A673 (cell line): ENCODE results near the gene ARMS2. TPM values are rescaled to one million over a fixed set of nuclear protein-coding genes. Genes with fewer than 3 reads are reported as not detected.

ENCODE experiments used
- BruUV-seq: library from RNA; stranded (reverse); fragments of 400-500 nt; replicated peaks from 2 replicates; lab custom pipeline; 2021; lab: Mats Ljungman, UMichigan
- CTCF ChIA-PET: fragments of 300-600 bp; sonication (Branson Sonifier 250); formaldehyde crosslinking; loops from one replicate; lab custom pipeline; 2022; ENCODE audit warnings: antibody characterized with exemption; lab: Charles Lee
- POLR2A ChIA-PET: fragments of 300-600 bp; sonication (Branson Sonifier 250); formaldehyde crosslinking; loops from one replicate; lab custom pipeline; 2022; ENCODE audit warnings: antibody characterized with exemption; ENCODE audit not compliant: low non-redundant PET; lab: Charles Lee
- DNase-seq: peaks from one replicate; pipeline ENCODE4 v3.0.0-alpha.2; 2015; ENCODE audit warnings: low spot score
- H3K27ac ChIP-seq: fragments of 200-600 bp; sonication (generic); 2 replicates; pipeline ENCODE4 v1.5.1; 2016; ENCODE audit warnings: mixed run types, low read depth, mild to moderate bottlenecking, mixed read lengths, antibody characterized with exemption, low read length; ENCODE audit not compliant: poor library complexity, severe bottlenecking
- H3K27me3 ChIP-seq: fragments of 200-600 bp; sonication (generic); replicated peaks from 2 replicates; pipeline ENCODE4 v1.6.1; 2017; ENCODE audit warnings: mixed run types, low read depth, mild to moderate bottlenecking, mixed read lengths, antibody characterized with exemption, low read length; ENCODE audit not compliant: insufficient read depth, poor library complexity
- H3K36me3 ChIP-seq: fragments of 200-600 bp; sonication (generic); 2 replicates; pipeline ENCODE4 v1.6.1; 2016; ENCODE audit warnings: mixed run types, mild to moderate bottlenecking, mixed read lengths, antibody characterized with exemption, low read length; ENCODE audit not compliant: insufficient read depth, poor library complexity, severe bottlenecking
- H3K4me1 ChIP-seq: fragments of 200-600 bp; sonication (generic); 2 replicates; pipeline ENCODE4 v1.6.1; 2017; ENCODE audit warnings: mixed run types, mild to moderate bottlenecking, mixed read lengths, antibody characterized with exemption, low read length; ENCODE audit not compliant: insufficient read depth, poor library complexity, severe bottlenecking
- H3K4me3 ChIP-seq: fragments of 200-600 bp; sonication (generic); 2 replicates; pipeline ENCODE4 v1.5.1; 2016; ENCODE audit warnings: low read depth, mixed run types, mild to moderate bottlenecking, mixed read lengths, low read length; ENCODE audit not compliant: poor library complexity, severe bottlenecking
- H3K9me3 ChIP-seq: fragments of 200-600 bp; sonication (generic); 2 replicates; pipeline ENCODE4 v1.6.1; 2016; ENCODE audit warnings: mixed run types, low read depth, mild to moderate bottlenecking, mixed read lengths, antibody characterized with exemption, low read length; ENCODE audit not compliant: poor library complexity, severe bottlenecking
- EZH2 ChIP-seq: fragments of 200-600 bp; sonication (generic); IDR thresholded peaks from 2 replicates; pipeline ENCODE4 v1.6.1; 2017; ENCODE audit warnings: borderline replicate concordance, low read depth, mild to moderate bottlenecking, mixed read lengths, antibody characterized with exemption, low read length; ENCODE audit not compliant: poor library complexity, severe bottlenecking
- intact Hi-C: fragments of 100-400 bp; cut with micrococcal nuclease; formaldehyde crosslinking; loops from one replicate; pipeline ENCODE4 v1.10.0; 2022; ENCODE audit not compliant: unreplicated experiment
- total RNA-seq: library from RNA; stranded (reverse); gene quantifications from 2 replicates; pipeline ENCODE4 v1.2.3, GENCODE V29; 2021
- TF ChIP-seq, protein P1 (sequence below): fragments of 300-800, 200-600 bp; sonication (generic); conservative IDR thresholded peaks from 2 replicates; pipeline ENCODE4 v1.5.1; 2017; ENCODE audit warnings: low read depth, mild to moderate bottlenecking, antibody characterized with exemption, low read length, moderate library complexity, mixed read lengths

The ARMS2 gene
- total RNA-seq, 1 experiment from 2014 or later: not detected

DNA sequence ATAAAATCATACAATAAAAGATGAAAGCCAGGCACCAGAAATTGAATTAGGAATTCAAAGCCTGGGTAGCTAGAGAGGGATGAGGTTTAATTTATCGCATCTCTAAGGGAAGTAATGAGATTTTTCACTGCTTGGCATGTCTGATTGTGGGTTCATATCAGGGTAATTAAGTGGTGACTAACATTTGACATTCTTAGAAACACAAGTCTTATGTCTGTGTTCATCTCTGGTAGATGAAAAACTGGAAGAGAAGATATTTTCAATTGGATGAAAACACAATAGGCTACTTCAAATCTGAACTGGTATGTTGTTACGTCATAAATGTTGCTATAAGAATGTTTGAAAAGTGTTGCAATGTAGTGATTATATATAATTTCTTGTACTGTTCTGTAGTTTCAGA, 36.8 kb upstream of the ARMS2 start:
- POLR2A ChIA-PET: no interaction called here
- TF ChIP-seq, protein P1, sequence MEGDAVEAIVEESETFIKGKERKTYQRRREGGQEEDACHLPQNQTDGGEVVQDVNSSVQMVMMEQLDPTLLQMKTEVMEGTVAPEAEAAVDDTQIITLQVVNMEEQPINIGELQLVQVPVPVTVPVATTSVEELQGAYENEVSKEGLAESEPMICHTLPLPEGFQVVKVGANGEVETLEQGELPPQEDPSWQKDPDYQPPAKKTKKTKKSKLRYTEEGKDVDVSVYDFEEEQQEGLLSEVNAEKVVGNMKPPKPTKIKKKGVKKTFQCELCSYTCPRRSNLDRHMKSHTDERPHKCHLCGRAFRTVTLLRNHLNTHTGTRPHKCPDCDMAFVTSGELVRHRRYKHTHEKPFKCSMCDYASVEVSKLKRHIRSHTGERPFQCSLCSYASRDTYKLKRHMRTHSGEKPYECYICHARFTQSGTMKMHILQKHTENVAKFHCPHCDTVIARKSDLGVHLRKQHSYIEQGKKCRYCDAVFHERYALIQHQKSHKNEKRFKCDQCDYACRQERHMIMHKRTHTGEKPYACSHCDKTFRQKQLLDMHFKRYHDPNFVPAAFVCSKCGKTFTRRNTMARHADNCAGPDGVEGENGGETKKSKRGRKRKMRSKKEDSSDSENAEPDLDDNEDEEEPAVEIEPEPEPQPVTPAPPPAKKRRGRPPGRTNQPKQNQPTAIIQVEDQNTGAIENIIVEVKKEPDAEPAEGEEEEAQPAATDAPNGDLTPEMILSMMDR: no peak
- TF ChIP-seq EZH2: no peak
- H3K4me1 ChIP-seq: no peaks in the 10 kb centered on the region
- no peaks in the 10 kb centered on the region for H3K9me3 ChIP-seq
- no peaks in the 10 kb centered on the region for H3K27me3 ChIP-seq
- CTCF ChIA-PET: no interaction called here
- H3K36me3 ChIP-seq: peaks cover 3% of the 10 kb centered on the region
- no peak for DNase-seq
- intact Hi-C loops: loop anchor here (2.0 kb wide), 1 partner anchor 37 kb away; no protein-coding TSS in a partner anchor
- no peak overlapping the region for H3K27ac ChIP-seq
- H3K4me3 ChIP-seq: no peak overlapping the region
- BruUV-seq: no TSS peak

DNA sequence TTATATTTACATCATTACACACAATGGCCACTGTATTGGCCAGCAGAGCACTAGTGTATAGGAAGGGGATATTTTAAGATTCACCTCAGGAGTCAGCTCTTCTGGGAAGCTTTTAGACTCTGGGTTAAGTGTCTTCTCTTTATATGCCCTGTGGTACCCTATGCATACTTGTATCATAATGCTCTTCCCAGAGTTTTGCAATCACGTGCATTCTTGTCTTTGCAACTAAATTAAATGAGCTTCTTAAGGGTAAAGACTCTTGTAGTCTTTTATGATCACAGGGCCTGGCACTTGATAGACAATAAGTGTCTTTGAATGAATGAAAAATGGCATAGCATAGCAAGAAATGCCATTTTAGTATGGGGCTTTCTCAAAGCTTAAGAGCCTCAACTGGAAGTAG, 35.4 kb upstream of the ARMS2 start:
- no peaks in the 10 kb centered on the region for H3K9me3 ChIP-seq
- H3K27ac ChIP-seq: no peak overlapping the region
- CTCF ChIA-PET: no interaction called here
- no peak for DNase-seq
- POLR2A ChIA-PET: no interaction called here
- no peaks in the 10 kb centered on the region for H3K4me1 ChIP-seq
- H3K4me3 ChIP-seq: no peak overlapping the region
- intact Hi-C loops: loop anchor here (2.0 kb wide), 1 partner anchor 38 kb away; no protein-coding TSS in a partner anchor
- BruUV-seq: no TSS peak
- H3K36me3 ChIP-seq: no peaks in the 10 kb centered on the region
- no peaks in the 10 kb centered on the region for H3K27me3 ChIP-seq
- TF ChIP-seq, protein P1: no peak
- no peak for TF ChIP-seq EZH2

DNA sequence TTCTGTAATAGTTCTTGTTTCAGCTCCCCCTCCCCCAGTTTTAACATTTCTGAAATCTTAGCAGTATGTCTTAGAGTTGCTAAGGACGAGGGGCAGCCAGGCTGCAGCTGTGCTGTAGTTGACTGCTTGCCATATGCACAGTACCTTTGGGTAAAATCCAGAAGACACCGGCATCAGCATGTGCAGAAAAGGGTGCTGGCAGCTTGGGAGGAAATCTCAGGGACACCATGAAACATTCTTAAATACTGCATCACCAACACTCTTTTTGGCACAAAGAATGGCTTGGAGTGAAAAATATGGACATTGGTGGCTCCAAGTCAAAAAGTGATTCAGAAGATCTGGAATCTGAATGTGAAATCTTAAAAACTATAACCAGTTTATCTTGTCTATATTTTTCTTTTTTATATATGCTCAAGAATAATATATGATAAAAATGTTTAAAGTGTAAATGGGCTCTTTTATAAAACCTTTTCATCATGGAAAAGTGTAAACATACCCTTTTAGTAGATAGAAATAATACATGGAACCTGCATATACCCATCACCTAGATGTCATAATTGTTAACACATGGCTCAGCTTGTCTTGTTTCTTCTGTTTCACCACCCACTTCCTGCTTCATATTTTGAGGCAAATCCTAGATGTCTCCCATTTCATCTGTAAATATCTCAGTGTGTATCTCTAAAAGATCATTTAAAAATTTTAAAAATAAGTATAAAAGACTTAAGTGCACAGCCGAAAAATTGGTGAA, 34.4 kb upstream of the ARMS2 start:
- no TSS peak for BruUV-seq
- intact Hi-C loops: loop anchor here (2.0 kb wide), 1 partner anchor 39 kb away; no protein-coding TSS in a partner anchor

More for the DNA sequence above, 34.4 kb upstream of the ARMS2 start:
- ChIA-PET POLR2A (no interaction called here), CTCF (no interaction called here)
- no peak for DNase-seq
- no peaks in the 10 kb centered on the region for H3K27me3 ChIP-seq
- no peaks in the 10 kb centered on the region for H3K9me3 ChIP-seq
- TF ChIP-seq, protein P1: no peak
- no peak for TF ChIP-seq EZH2
- no peak overlapping the region for H3K27ac ChIP-seq
- no peaks in the 10 kb centered on the region for H3K36me3 ChIP-seq
- H3K4me3 ChIP-seq: no peak overlapping the region
- H3K4me1 ChIP-seq: no peaks in the 10 kb centered on the region
